Liver (tissue), 9 donors: ENCODE data around the gene LYVE1. TPM values are rescaled to one million over a fixed set of nuclear protein-coding genes. Genes with fewer than 3 reads are reported as not detected.

Experiments
- DNase-seq: peaks from one replicate; pipeline ENCODE4 v3.0.0-alpha.2; 2017; ENCODE audit warnings: low spot score
- H3K27ac ChIP-seq, 2 donors: one replicate each; pipeline ENCODE4 v1.7.0; 2013; ENCODE audit warnings: inconsistent platforms in 2 of 2, low read length in 2 of 2, control low read depth in 1 of 2, low read depth in 1 of 2, mild to moderate bottlenecking in 1 of 2
- H3K27me3 ChIP-seq, 4 donors: one replicate each; pipeline versions ENCODE4 v1.6.1 to v1.7.0; 2013; ENCODE audit warnings: low read length in 3 of 4, inconsistent platforms in 1 of 4, mild to moderate bottlenecking in 1 of 4, moderate library complexity in 1 of 4; ENCODE audit not compliant: control insufficient read depth in 4 of 4, insufficient read depth in 4 of 4
- H3K36me3 ChIP-seq, 4 donors: one replicate each; pipeline versions ENCODE4 v1.6.1 to v1.7.0; 2013; ENCODE audit warnings: low read length in 3 of 4, mild to moderate bottlenecking in 3 of 4, low read depth in 1 of 4, moderate library complexity in 1 of 4; ENCODE audit not compliant: control insufficient read depth in 4 of 4, insufficient read depth in 3 of 4
- H3K4me1 ChIP-seq, 4 donors: one replicate each; pipeline versions ENCODE4 v1.6.1 to v1.7.0; 2013; ENCODE audit warnings: low read length in 3 of 4, mild to moderate bottlenecking in 3 of 4, moderate library complexity in 1 of 4; ENCODE audit not compliant: control insufficient read depth in 4 of 4, insufficient read depth in 4 of 4
- H3K4me3 ChIP-seq, 3 donors: one replicate each; pipeline versions ENCODE4 v1.6.1 to v1.7.0; 2013; ENCODE audit warnings: low read length in 3 of 3, control low read depth in 1 of 3, low read depth in 1 of 3, mild to moderate bottlenecking in 1 of 3
- H3K9ac ChIP-seq, 2 donors: one replicate each; pipeline ENCODE4 v1.7.0; 2013; ENCODE audit warnings: low read length in 2 of 2, mild to moderate bottlenecking in 2 of 2, moderate library complexity in 2 of 2, control low read depth in 1 of 2, low read depth in 1 of 2
- H3K9me3 ChIP-seq, 4 donors: one replicate each; pipeline versions ENCODE4 v1.6.1 to v1.7.0; 2013; ENCODE audit warnings: low read length in 3 of 4; ENCODE audit not compliant: control insufficient read depth in 4 of 4
- ATF3 ChIP-seq: IDR thresholded peaks from 2 replicates; pipeline ENCODE4 v1.6.1; 2016; ENCODE audit warnings: antibody characterized with exemption
- CTCF ChIP-seq: fragments of 150-350 bp; IDR thresholded peaks from 2 replicates; pipeline ENCODE4 v1.5.1; 2017; ENCODE audit warnings: improper control_type of control experiment, low read depth, low read length; ENCODE audit not compliant: missing input control
- EGR1 ChIP-seq, 2 donors: IDR thresholded peaks; 2 replicates each; pipeline ENCODE4 v1.6.1; 2016 to 2018; ENCODE audit warnings: antibody characterized with exemption in 2 of 2, low read depth in 2 of 2
- FOXA1 ChIP-seq: IDR thresholded peaks from 2 replicates; pipeline ENCODE4 v1.6.1; 2016; ENCODE audit warnings: antibody characterized with exemption
- FOXA2 ChIP-seq: IDR thresholded peaks from 2 replicates; pipeline ENCODE4 v1.6.1; 2016; ENCODE audit warnings: antibody characterized with exemption
- HNF4A ChIP-seq, 2 donors: conservative IDR thresholded peaks; 2 replicates each; pipeline ENCODE4 v1.6.1; 2016; ENCODE audit warnings: antibody characterized with exemption in 2 of 2, mild to moderate bottlenecking in 2 of 2
- HNF4G ChIP-seq: IDR thresholded peaks from 2 replicates; pipeline ENCODE4 v1.6.1; 2016; ENCODE audit warnings: antibody characterized with exemption
- JUND ChIP-seq, 2 donors: IDR thresholded peaks; 2 replicates each; pipeline ENCODE4 v1.6.1; 2016; ENCODE audit warnings: antibody characterized with exemption in 2 of 2
- MAX ChIP-seq: IDR thresholded peaks from 2 replicates; pipeline ENCODE4 v1.6.1; 2016; ENCODE audit warnings: antibody characterized with exemption
- NR2F2 ChIP-seq: IDR thresholded peaks from 2 replicates; pipeline ENCODE4 v1.6.1; 2016; ENCODE audit warnings: antibody characterized with exemption
- RAD21 ChIP-seq, 2 donors: IDR thresholded peaks; 2 replicates each; pipeline ENCODE4 v1.6.1; 2016; ENCODE audit warnings: antibody characterized with exemption in 2 of 2, mild to moderate bottlenecking in 2 of 2
- REST ChIP-seq: IDR thresholded peaks from 2 replicates; pipeline ENCODE4 v1.6.1; 2016; ENCODE audit warnings: antibody characterized with exemption, mild to moderate bottlenecking
- SP1 ChIP-seq: IDR thresholded peaks from 2 replicates; pipeline ENCODE4 v1.6.1; 2018; ENCODE audit warnings: antibody characterized with exemption, mild to moderate bottlenecking
- YY1 ChIP-seq: IDR thresholded peaks from 2 replicates; pipeline ENCODE4 v1.6.1; 2016; ENCODE audit warnings: antibody characterized with exemption, mild to moderate bottlenecking
- ZBTB33 ChIP-seq: IDR thresholded peaks from 2 replicates; pipeline ENCODE4 v1.6.1; 2016; ENCODE audit warnings: antibody characterized with exemption
- WGBS: extraction: QIAGEN DNeasy Blood & Tissue Kit; methylation state at CpG from one replicate; pipeline ENCODE4 v1.1.7; 2013; 5-methylcytosine and 5-hydroxymethylcytosine counted together
- polyA plus RNA-seq, 2 donors: library from polyadenylated mRNA; stranded (reverse) in 1 of 2; unstranded in 1 of 2; fragments of 200-250 nt in 1 of 2; fragments of >200 nt in 1 of 2; fragmentation: Nextera tagmentation in 1 of 2; extraction: Ambion mirVana in 1 of 2; gene quantifications; one replicate each; pipeline versions ENCODE4 v1.2.1 to v1.2.3, GENCODE V29; 2013 to 2015
- total RNA-seq, 2 donors: library from RNA; depleted of rRNA; stranded (reverse); fragments of >200 nt; gene quantifications; one replicate each; pipeline ENCODE4 v1.2.3, GENCODE V29; 2014
- donor health status: healthy.
- donor health status: healthy.
- donor health status: healthy.
- donor health status: healthy.
- donor health status: healthy.

The LYVE1 gene
- total and polyA plus RNA-seq, 4 donors: 11.3 to 46.7 (median 28.3) TPM

- no peak overlapping the region for H3K9ac ChIP-seq
- no peaks in the 10 kb centered on the region for H3K27me3 ChIP-seq
- H3K9me3 ChIP-seq: no peaks in the 10 kb centered on the region
- 59% methylated on average over 9 of the region's 9 CpGs for WGBS
- H3K4me1 ChIP-seq: peaks cover 0 to 4% (median 1%) of the 10 kb centered on the region in 4 donors
- no peaks in the 10 kb centered on the region for H3K36me3 ChIP-seq
- no peak overlapping the region for H3K4me3 ChIP-seq
- no peak for DNase-seq
- peak overlapping the region in 1 of 2 donors; percentile 45 for H3K27ac ChIP-seq
- TF ChIP-seq EGR1 (IDR thresholded peaks at IDR 0.05; ENCODE audit: low read depth in 2 of 2): no peak
- no peak for TF ChIP-seq RAD21 (IDR thresholded peaks at IDR 0.05)
- TF ChIP-seq REST: no peak
- TF ChIP-seq FOXA1: no peak
- TF ChIP-seq NR2F2: no peak
- TF ChIP-seq SP1: no peak
These were observed 35.9 kb upstream of the LYVE1 start for GRCh38 chr11:10604340-10604748.

GRCh38 chr11:10603721-10604297 is 35.3 kb upstream of the LYVE1 start:
- DNase-seq: no peak
- H3K27ac ChIP-seq: peak overlapping the region in 1 of 2 donors; percentile 45
- no peaks in the 10 kb centered on the region for H3K27me3 ChIP-seq
- H3K4me3 ChIP-seq: no peak overlapping the region
- no peaks in the 10 kb centered on the region for H3K36me3 ChIP-seq
- TF ChIP-seq NR2F2: no peak
- no peak for TF ChIP-seq ZBTB33
- no peak for TF ChIP-seq SP1
- TF ChIP-seq HNF4G: no peak
- TF ChIP-seq FOXA1: no peak
- TF ChIP-seq JUND (IDR thresholded peaks at IDR 0.05): no peak
- TF ChIP-seq REST: no peak
- TF ChIP-seq ATF3: no peak
- no peak for TF ChIP-seq HNF4A (conservative IDR thresholded peaks at IDR 0.05)
- TF ChIP-seq MAX: no peak
- no peak for TF ChIP-seq EGR1 (IDR thresholded peaks at IDR 0.05; ENCODE audit: low read depth in 2 of 2)
- no peak for TF ChIP-seq FOXA2
- TF ChIP-seq YY1: no peak
- TF ChIP-seq RAD21 (IDR thresholded peaks at IDR 0.05): no peak
- TF ChIP-seq CTCF: no peak
- no peaks in the 10 kb centered on the region for H3K9me3 ChIP-seq
- H3K9ac ChIP-seq: no peak overlapping the region
- 88% methylated on average over 5 of the region's 5 CpGs for WGBS
- H3K4me1 ChIP-seq: peaks cover 0 to 4% (median 1%) of the 10 kb centered on the region in 4 donors
